HepG2 (cell line): ENCODE measurements around the gene NELL1. TPM values are rescaled to one million over a fixed set of nuclear protein-coding genes. Genes with fewer than 3 reads are reported as not detected.

Source experiments
- ATAC-seq: fragments of 200-7000 bp; cut with Tn5 transposase; 3 replicates; pipeline ENCODE4 v1.9.1; 2020; ENCODE audit warnings: mild to moderate bottlenecking, moderate library complexity
- BruUV-seq: library from RNA; stranded (reverse); fragments of 400-500 nt; replicated peaks from 2 replicates; lab custom pipeline; 2021; lab: Mats Ljungman, UMichigan
- CTCF ChIA-PET: fragments of 300-600 bp; formaldehyde crosslinking; extraction: SDS; loops from one replicate; lab custom pipeline; 2021; ENCODE audit warnings: low total read pairs, inconsistent platforms, low intra/inter-chr PET ratio; lab: Yijun Ruan, JAX
- POLR2A ChIA-PET: fragments of 350-600 bp; sonication (Branson Sonifier 250); formaldehyde crosslinking; loops from one replicate; lab custom pipeline; 2020; ENCODE audit warnings: antibody characterized with exemption, inconsistent platforms; lab: Yijun Ruan, JAX
- DNase-seq: peaks from one replicate; pipeline ENCODE4 v3.0.0-alpha.2; 2015; ENCODE audit warnings: low spot score
- FAIRE-seq: peaks from 3 replicates; lab custom pipeline; 2011; peaks lifted over from hg19 to GRCh38; lab: Jason Lieb, UNC
- H2AFZ ChIP-seq: one replicate; pipeline ENCODE4 v1.6.1; 2011; ENCODE audit warnings: low read length, inconsistent platforms
- H3K27ac ChIP-seq: fragments of 300-600 bp; 3 replicates; pipeline ENCODE4 v1.8.0; 2011; ENCODE audit warnings: mixed run types, mild to moderate bottlenecking, mixed read lengths, low read length, inconsistent platforms; ENCODE audit not compliant: insufficient read depth; ENCODE audit errors: extremely low read length
- H3K27me3 ChIP-seq, 2 experiments: fragments of 200-600 bp in 1 of 2; 2 replicates in 1 of 2; 3 replicates in 1 of 2; pipeline versions ENCODE4 v1.6.0 to v1.8.0; 2011; ENCODE audit warnings: low read length in 2 of 2, mild to moderate bottlenecking in 2 of 2, moderate library complexity in 2 of 2, inconsistent platforms in 1 of 2; ENCODE audit not compliant: insufficient read depth in 2 of 2, control insufficient read depth in 1 of 2
- H3K36me3 ChIP-seq, 2 experiments: fragments of 200-600 bp in 1 of 2; replicated peaks in 1 of 2; 2 replicates in 1 of 2; 3 replicates in 1 of 2; pipeline versions ENCODE4 v1.5.1 to v1.8.0; 2011; ENCODE audit warnings: low read length in 2 of 2, inconsistent platforms in 1 of 2; ENCODE audit not compliant: insufficient read depth in 2 of 2, control insufficient read depth in 1 of 2
- H3K4me1 ChIP-seq: 2 replicates; pipeline ENCODE4 v1.5.1; 2012; ENCODE audit warnings: low read length, inconsistent platforms; ENCODE audit not compliant: insufficient read depth
- H3K4me2 ChIP-seq: 2 replicates; pipeline ENCODE4 v1.6.0; 2011; ENCODE audit warnings: low read depth, low read length, inconsistent platforms
- H3K4me3 ChIP-seq, 3 experiments: fragments of 200-600 bp in 1 of 3; sonication (generic), shearing (Covaris generic) in 1 of 3; replicated peaks in 1 of 3; 2 replicates each; pipeline ENCODE4 v1.5.1; 2011 to 2016; ENCODE audit warnings: low read length in 3 of 3, inconsistent platforms in 2 of 3, low read depth in 2 of 3, mild to moderate bottlenecking in 2 of 3, control low read depth in 1 of 3, mixed read lengths in 1 of 3; ENCODE audit not compliant: insufficient read depth in 1 of 3
- H3K79me2 ChIP-seq: one replicate; pipeline ENCODE4 v1.6.1; 2011; ENCODE audit warnings: low read length, inconsistent platforms; ENCODE audit not compliant: insufficient read depth
- H3K9ac ChIP-seq: 2 replicates; pipeline ENCODE4 v1.6.0; 2011; ENCODE audit warnings: mild to moderate bottlenecking, low read depth, low read length, inconsistent platforms; ENCODE audit not compliant: insufficient read depth
- H3K9me3 ChIP-seq: 2 replicates; pipeline ENCODE4 v1.5.1; 2012; ENCODE audit warnings: mild to moderate bottlenecking, low read length
- H4K20me1 ChIP-seq: 2 replicates; pipeline ENCODE4 v1.6.0; 2011; ENCODE audit warnings: inconsistent platforms, mild to moderate bottlenecking, low read length, moderate library complexity; ENCODE audit not compliant: insufficient read depth
- EHMT2 ChIP-seq: fragments of 200-600 bp; sonication (generic); IDR thresholded peaks from 2 replicates; pipeline ENCODE4 v1.7.0; 2017; ENCODE audit warnings: antibody characterized with exemption, low read depth, low read length, borderline replicate concordance
- NCOA2 ChIP-seq: sonication (generic); formaldehyde crosslinking; IDR thresholded peaks from 2 replicates; pipeline ENCODE4 v1.8.0; 2022; ENCODE audit warnings: inconsistent platforms
- ZBTB3 ChIP-seq: sonication (generic); formaldehyde crosslinking; IDR thresholded peaks from 2 replicates; pipeline ENCODE4 v1.4.0; 2020; ENCODE audit warnings: low read depth, mild to moderate bottlenecking, moderate library complexity, missing genetic modification reagents, borderline replicate concordance
- ZFY ChIP-seq: sonication (generic); formaldehyde crosslinking; IDR thresholded peaks from 2 replicates; pipeline ENCODE4 v1.4.0; 2020; ENCODE audit warnings: missing genetic modification reagents
- ZNF451 ChIP-seq: sonication (generic); formaldehyde crosslinking; IDR thresholded peaks from 2 replicates; pipeline ENCODE4 v1.5.0; 2020; ENCODE audit warnings: mild to moderate bottlenecking, missing genetic modification reagents
- ZNF468 ChIP-seq: sonication (generic); formaldehyde crosslinking; IDR thresholded peaks from 2 replicates; pipeline ENCODE4 v1.8.0; 2022; ENCODE audit warnings: mild to moderate bottlenecking, moderate library complexity, missing genetic modification reagents
- ZNF572 ChIP-seq: sonication (generic); formaldehyde crosslinking; IDR thresholded peaks from 2 replicates; pipeline ENCODE4 v1.5.1; 2020; ENCODE audit warnings: mild to moderate bottlenecking, missing genetic modification reagents
- ZNF616 ChIP-seq: sonication (generic); formaldehyde crosslinking; IDR thresholded peaks from 2 replicates; pipeline ENCODE4 v1.5.0; 2020; ENCODE audit warnings: low read depth, mild to moderate bottlenecking, missing genetic modification reagents
- ZNF883 ChIP-seq: sonication (generic); formaldehyde crosslinking; IDR thresholded peaks from 2 replicates; pipeline ENCODE4 v1.5.1; 2020; ENCODE audit warnings: mild to moderate bottlenecking, missing genetic modification reagents; ENCODE audit errors: not compliant biosample characterization
- ZSCAN22 ChIP-seq: sonication (generic); formaldehyde crosslinking; IDR thresholded peaks from 2 replicates; pipeline ENCODE4 v1.4.0; 2020; ENCODE audit warnings: mild to moderate bottlenecking, missing genetic modification reagents
- WGBS: methylation state at CpG from one replicate; pipeline ENCODE4 v1.1.6; 2017; ENCODE audit warnings: low lambda C conversion rate; 5-methylcytosine and 5-hydroxymethylcytosine counted together
- in situ Hi-C: cut with HindIII; loops from 2 replicates; pipeline ENCODE4 v1.10.0; 2017; ENCODE audit warnings: low pct_unique_long_range_greater_than_20kb; ENCODE audit not compliant: extremely low pct_ligation_motif_present
- intact Hi-C: fragments of 100-400 bp; cut with micrococcal nuclease; formaldehyde crosslinking; loops from one replicate; pipeline ENCODE4 v1.10.0; 2022; ENCODE audit not compliant: unreplicated experiment
- polyA plus RNA-seq, 8 experiments: library from polyadenylated mRNA; depleted of rRNA in 3 of 8; stranded (reverse) in 7 of 8; unstranded in 1 of 8; fragments of >200 nt; fragmentation: Illumina TruSeq in 4 of 8; extraction: Trizol in 4 of 8; gene quantifications; 2 replicates each; pipeline versions ENCODE4 v1.2.1 to v1.2.3, GENCODE V29; 2011 to 2016; ENCODE audit warnings: low read depth in 4 of 8, missing spikeins in 1 of 8, mixed read lengths in 1 of 8; ENCODE audit not compliant: insufficient read depth in 1 of 8
- total RNA-seq, 5 experiments: library from RNA; depleted of rRNA; stranded (reverse); fragments of >200 nt; fragmentation: Illumina TruSeq; extraction: Trizol; gene quantifications; 2 replicates each; pipeline ENCODE4 v1.2.3, GENCODE V29; 2016; ENCODE audit warnings: low read depth in 1 of 5
- TF ChIP-seq, protein P1 (sequence below), 2 experiments: sonication (generic) in 1 of 2; formaldehyde crosslinking in 1 of 2; IDR thresholded peaks; 2 replicates each; pipeline versions ENCODE4 v1.6.1 to v1.9.0; 2014 to 2022; ENCODE audit warnings: antibody characterized with exemption in 1 of 2, borderline replicate concordance in 1 of 2, inconsistent platforms in 1 of 2, low read depth in 1 of 2, missing genetic modification reagents in 1 of 2
- TF ChIP-seq, protein P2 (sequence below): sonication (generic); formaldehyde crosslinking; IDR thresholded peaks from 2 replicates; pipeline ENCODE4 v1.4.0; 2020; ENCODE audit warnings: mild to moderate bottlenecking, missing genetic modification reagents
- TF ChIP-seq, protein P3 (sequence below): sonication (generic); formaldehyde crosslinking; IDR thresholded peaks from 2 replicates; pipeline ENCODE4 v1.4.0; 2020; ENCODE audit warnings: mild to moderate bottlenecking, missing genetic modification reagents
- TF ChIP-seq, protein P4 (sequence below): sonication (generic); formaldehyde crosslinking; conservative IDR thresholded peaks from 2 replicates; pipeline ENCODE4 v1.8.0; 2022; ENCODE audit warnings: low read depth, missing genetic modification reagents

Gene NELL1
- total and polyA plus RNA-seq, 2 of the 13 experiments (the other 11 are each of a cell fraction or from before 2014, with no cell fraction given) = not detected

DNA sequence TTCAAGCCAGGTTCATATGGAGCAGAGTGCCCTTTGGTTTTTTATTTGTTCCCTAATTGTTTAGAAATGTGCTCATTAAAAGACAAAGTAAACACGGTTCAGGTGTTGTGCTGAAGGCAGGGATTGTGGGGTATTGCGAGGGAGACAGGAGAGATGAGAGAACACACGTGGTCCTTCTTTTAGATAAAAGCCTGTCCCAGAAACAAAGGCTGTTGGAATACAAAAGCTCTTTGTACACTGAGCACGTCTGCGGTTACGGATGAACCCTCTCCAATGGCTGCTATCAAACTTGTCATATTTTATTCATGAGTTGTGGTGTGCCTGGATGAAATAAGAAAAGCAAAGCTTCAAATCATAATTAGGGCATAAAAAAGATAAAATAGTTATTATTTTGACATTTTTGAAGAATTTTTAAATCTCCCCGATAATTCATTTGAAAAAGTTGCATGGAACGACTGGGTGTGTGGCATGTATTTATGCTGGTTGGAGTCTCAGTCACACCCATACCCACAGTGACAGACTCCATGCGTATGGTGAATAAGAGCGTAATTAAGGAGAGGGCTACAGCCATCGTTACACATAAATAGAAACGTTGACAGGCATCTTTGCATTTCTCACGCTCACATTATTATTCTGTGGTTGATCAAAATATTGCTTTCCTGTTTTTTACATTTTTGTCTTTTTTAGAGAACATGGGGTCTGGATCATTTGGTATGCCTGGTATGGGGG lies 92.9 kb downstream of the NELL1 start (continued):
- TF ChIP-seq, protein P1, sequence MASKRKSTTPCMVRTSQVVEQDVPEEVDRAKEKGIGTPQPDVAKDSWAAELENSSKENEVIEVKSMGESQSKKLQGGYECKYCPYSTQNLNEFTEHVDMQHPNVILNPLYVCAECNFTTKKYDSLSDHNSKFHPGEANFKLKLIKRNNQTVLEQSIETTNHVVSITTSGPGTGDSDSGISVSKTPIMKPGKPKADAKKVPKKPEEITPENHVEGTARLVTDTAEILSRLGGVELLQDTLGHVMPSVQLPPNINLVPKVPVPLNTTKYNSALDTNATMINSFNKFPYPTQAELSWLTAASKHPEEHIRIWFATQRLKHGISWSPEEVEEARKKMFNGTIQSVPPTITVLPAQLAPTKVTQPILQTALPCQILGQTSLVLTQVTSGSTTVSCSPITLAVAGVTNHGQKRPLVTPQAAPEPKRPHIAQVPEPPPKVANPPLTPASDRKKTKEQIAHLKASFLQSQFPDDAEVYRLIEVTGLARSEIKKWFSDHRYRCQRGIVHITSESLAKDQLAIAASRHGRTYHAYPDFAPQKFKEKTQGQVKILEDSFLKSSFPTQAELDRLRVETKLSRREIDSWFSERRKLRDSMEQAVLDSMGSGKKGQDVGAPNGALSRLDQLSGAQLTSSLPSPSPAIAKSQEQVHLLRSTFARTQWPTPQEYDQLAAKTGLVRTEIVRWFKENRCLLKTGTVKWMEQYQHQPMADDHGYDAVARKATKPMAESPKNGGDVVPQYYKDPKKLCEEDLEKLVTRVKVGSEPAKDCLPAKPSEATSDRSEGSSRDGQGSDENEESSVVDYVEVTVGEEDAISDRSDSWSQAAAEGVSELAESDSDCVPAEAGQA (IDR thresholded peaks at IDR 0.05; ENCODE audit: low read depth) = no peak
- TF ChIP-seq, protein P1 (CRISPR knock-in tag; IDR thresholded peaks at IDR 0.05; ENCODE audit: borderline replicate concordance) = no peak
- TF ChIP-seq, protein P2, sequence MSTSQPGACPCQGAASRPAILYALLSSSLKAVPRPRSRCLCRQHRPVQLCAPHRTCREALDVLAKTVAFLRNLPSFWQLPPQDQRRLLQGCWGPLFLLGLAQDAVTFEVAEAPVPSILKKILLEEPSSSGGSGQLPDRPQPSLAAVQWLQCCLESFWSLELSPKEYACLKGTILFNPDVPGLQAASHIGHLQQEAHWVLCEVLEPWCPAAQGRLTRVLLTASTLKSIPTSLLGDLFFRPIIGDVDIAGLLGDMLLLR = no peak
- TF ChIP-seq ZSCAN22 = no peak

DNA sequence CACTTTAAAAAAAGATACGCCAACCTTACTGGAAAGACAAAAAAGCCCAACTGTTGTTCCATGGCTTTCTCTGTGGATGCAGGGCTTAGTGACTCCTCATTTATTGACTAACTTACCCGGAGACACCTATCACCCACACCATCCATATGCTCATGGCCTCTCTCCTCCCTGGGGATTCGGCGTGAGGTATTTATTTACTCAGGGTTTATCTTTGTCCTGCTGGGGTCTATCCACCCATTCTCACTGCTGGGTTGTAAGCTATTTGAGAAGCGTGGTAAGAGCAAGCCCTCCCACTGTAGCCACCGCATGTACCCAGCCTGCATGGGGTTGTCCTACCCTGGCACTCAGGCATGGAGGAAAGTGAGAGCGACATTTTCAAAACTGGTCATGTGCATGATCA lies 93.6 kb downstream of the NELL1 start:
- Histone ChIP-seq H3K4me3 (no peak overlapping the region), H2AFZ (no peak overlapping the region), H3K9me3 (no peaks in the 10 kb centered on the region), H3K79me2 (no peaks in the 10 kb centered on the region), H3K27me3 (no peaks in the 10 kb centered on the region; a peak in 1 of 5 replicates), H3K4me1 (no peaks in the 10 kb centered on the region), H4K20me1 (no peaks in the 10 kb centered on the region), H3K36me3 (no peaks in the 10 kb centered on the region), H3K9ac (no peak overlapping the region), H3K27ac (no peak overlapping the region), H3K4me2 (no peak overlapping the region)
- ChIA-PET POLR2A (no interaction called here), CTCF (no interaction called here)
- ATAC-seq (no peak), FAIRE-seq (no peak), DNase-seq (no peak)
- no TSS peak for BruUV-seq
- in situ Hi-C loops (no loop called here), intact Hi-C loops (no loop called here)
- 22% methylated on average over 7 of the region's 7 CpGs for WGBS
- TF ChIP-seq ZNF616 (CRISPR knock-in tag) (no peak), EHMT2 (no peak), ZNF883 (CRISPR knock-in tag) (no peak), ZNF468 (CRISPR knock-in tag) (no peak), NCOA2 (no peak), ZNF572 (no peak), ZBTB3 (no peak), ZFY (CRISPR knock-in tag) (no peak), ZNF451 (CRISPR knock-in tag) (no peak)
- TF ChIP-seq, protein P3, sequence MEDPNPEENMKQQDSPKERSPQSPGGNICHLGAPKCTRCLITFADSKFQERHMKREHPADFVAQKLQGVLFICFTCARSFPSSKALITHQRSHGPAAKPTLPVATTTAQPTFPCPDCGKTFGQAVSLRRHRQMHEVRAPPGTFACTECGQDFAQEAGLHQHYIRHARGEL = no peak
- TF ChIP-seq, protein P4, sequence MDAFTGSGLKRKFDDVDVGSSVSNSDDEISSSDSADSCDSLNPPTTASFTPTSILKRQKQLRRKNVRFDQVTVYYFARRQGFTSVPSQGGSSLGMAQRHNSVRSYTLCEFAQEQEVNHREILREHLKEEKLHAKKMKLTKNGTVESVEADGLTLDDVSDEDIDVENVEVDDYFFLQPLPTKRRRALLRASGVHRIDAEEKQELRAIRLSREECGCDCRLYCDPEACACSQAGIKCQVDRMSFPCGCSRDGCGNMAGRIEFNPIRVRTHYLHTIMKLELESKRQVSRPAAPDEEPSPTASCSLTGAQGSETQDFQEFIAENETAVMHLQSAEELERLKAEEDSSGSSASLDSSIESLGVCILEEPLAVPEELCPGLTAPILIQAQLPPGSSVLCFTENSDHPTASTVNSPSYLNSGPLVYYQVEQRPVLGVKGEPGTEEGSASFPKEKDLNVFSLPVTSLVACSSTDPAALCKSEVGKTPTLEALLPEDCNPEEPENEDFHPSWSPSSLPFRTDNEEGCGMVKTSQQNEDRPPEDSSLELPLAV = no peak
